GM21825 (cell line): ENCODE measurements around the gene HS6ST1.

Experiments used
- ATAC-seq: cut with Tn5 transposase; IDR thresholded peaks from one replicate; pipeline ENCODE4 v1.9.1; 2021; ENCODE audit warnings: mild to moderate bottlenecking, moderate library complexity; ENCODE audit not compliant: unreplicated experiment

HS6ST1 gene

GRCh38 chr2:128284037-128284441 lies 34.6 kb downstream of the HS6ST1 start:
- no peak for ATAC-seq

GRCh38 chr2:128282976-128283810 lies 35.5 kb downstream of the HS6ST1 start:
- ATAC-seq, result no peak

GRCh38 chr2:128282246-128282975 lies 36.3 kb downstream of the HS6ST1 start:
- ATAC-seq, result no peak

GRCh38 chr2:128281852-128282245 lies 36.8 kb downstream of the HS6ST1 start:
- no peak for ATAC-seq

GRCh38 chr2:128280901-128281321 lies 37.8 kb downstream of the HS6ST1 start:
- ATAC-seq, result no peak

GRCh38 chr2:128280158-128280871 lies 38.4 kb downstream of the HS6ST1 start:
- no peak for ATAC-seq

GRCh38 chr2:128279786-128280157 lies 38.9 kb downstream of the HS6ST1 start:
- ATAC-seq, result no peak

- ATAC-seq, result no peak
Observed at GRCh38 chr2:128279009-128279408, 39.7 kb downstream of the HS6ST1 start.

GRCh38 chr2:128277961-128278681 lies 40.5 kb downstream of the HS6ST1 start:
- no peak for ATAC-seq

- no peak for ATAC-seq
Observed at GRCh38 chr2:128276878-128277675, 41.6 kb downstream of the HS6ST1 start.

GRCh38 chr2:128275498-128276045 lies 43.1 kb downstream of the HS6ST1 start:
- no peak for ATAC-seq

- ATAC-seq, result no peak
Observed at GRCh38 chr2:128274218-128274617, 44.5 kb downstream of the HS6ST1 start.

GRCh38 chr2:128273469-128274081 lies 45.1 kb downstream of the HS6ST1 start:
- ATAC-seq, result no peak

GRCh38 chr2:128272601-128273468 lies 45.8 kb downstream of the HS6ST1 start:
- no peak for ATAC-seq

GRCh38 chr2:128271911-128272600 lies 46.6 kb downstream of the HS6ST1 start:
- no peak for ATAC-seq

- ATAC-seq, result no peak
Observed at GRCh38 chr2:128271597-128271910, 47.1 kb downstream of the HS6ST1 start.

GRCh38 chr2:128270672-128271596 lies 47.7 kb downstream of the HS6ST1 start:
- no peak for ATAC-seq
